ENCODE data around the gene TAPBPL. TPM values are rescaled to one million over a fixed set of nuclear protein-coding genes. Genes with fewer than 3 reads are reported as not detected.
A peak's percentile ranks its signal among the peaks of the same experiment; 100 is the strongest.

TAPBPL gene
- total RNA-seq, 1 donor from 2014 or later = 4.2 TPM

DNA sequence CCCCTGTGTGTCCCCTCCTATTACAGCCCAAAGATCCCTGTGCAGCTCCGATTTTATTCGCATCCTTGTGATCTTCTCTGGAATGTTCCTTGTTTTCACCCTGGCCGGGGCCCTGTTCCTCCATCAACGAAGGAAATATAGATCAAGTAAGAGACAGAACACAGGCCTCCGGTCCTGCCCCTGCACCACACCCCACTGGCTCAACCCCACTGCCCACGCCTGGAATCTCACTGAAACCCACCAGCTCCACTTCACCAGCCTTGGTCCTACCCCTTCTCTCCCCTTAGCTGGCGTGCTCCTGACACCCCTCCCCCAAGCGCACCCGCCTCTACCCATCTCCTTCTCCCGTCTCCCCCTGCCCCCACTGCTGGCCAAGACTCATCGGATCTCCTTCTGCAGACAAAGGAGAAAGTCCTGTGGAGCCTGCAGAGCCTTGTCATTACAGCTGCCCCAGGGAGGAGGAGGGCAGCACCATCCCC is 934 bp upstream of the TAPBPL start:
- H3K4me1 ChIP-seq (ENCODE audit: control insufficient read depth in 3 of 3, insufficient read depth in 3 of 3, low read length in 3 of 3) = peaks cover 26 to 37% (median 29%) of the 10 kb centered on the region in 3 donors
- peaks cover 19 to 32% (median 21%) of the 10 kb centered on the region in 3 donors for H3K36me3 ChIP-seq (ENCODE audit: control insufficient read depth in 3 of 3, insufficient read depth in 3 of 3, low read length in 3 of 3)
- H3K4me3 ChIP-seq (ENCODE audit: low read length in 3 of 3) = peak overlapping the region; percentile 90 to 99 (median 97)
- no peaks in the 10 kb centered on the region for H3K9me3 ChIP-seq (ENCODE audit: control insufficient read depth in 3 of 3, low read length in 3 of 3)
- no peaks in the 10 kb centered on the region for H3K27me3 ChIP-seq (ENCODE audit: control insufficient read depth in 3 of 3, insufficient read depth in 3 of 3, low read length in 3 of 3)
- peak overlapping the region; percentile 96 for H3K27ac ChIP-seq (ENCODE audit: low read depth, low read length)
- H3K9ac ChIP-seq (ENCODE audit: low read depth in 1 of 3, low read length in 3 of 3) = peak overlapping the region; percentile 94 to 99 (median 94)

GRCh38 chr12:6452245-6452943 is 552 bp downstream of the TAPBPL start:
- no peaks in the 10 kb centered on the region for H3K27me3 ChIP-seq (ENCODE audit: control insufficient read depth in 3 of 3, insufficient read depth in 3 of 3, low read length in 3 of 3)
- peaks cover 26 to 37% (median 29%) of the 10 kb centered on the region in 3 donors for H3K4me1 ChIP-seq (ENCODE audit: control insufficient read depth in 3 of 3, insufficient read depth in 3 of 3, low read length in 3 of 3)
- H3K27ac ChIP-seq (ENCODE audit: low read depth, low read length) = peak overlapping the region; percentile 96
- peak overlapping the region; percentile 94 to 99 (median 94) for H3K9ac ChIP-seq (ENCODE audit: low read depth in 1 of 3, low read length in 3 of 3)
- peaks cover 21 to 36% (median 25%) of the 10 kb centered on the region in 3 donors for H3K36me3 ChIP-seq (ENCODE audit: control insufficient read depth in 3 of 3, insufficient read depth in 3 of 3, low read length in 3 of 3)
- peak overlapping the region; percentile 90 to 99 (median 97) for H3K4me3 ChIP-seq (ENCODE audit: low read length in 3 of 3)
- no peaks in the 10 kb centered on the region for H3K9me3 ChIP-seq (ENCODE audit: control insufficient read depth in 3 of 3, low read length in 3 of 3)

DNA sequence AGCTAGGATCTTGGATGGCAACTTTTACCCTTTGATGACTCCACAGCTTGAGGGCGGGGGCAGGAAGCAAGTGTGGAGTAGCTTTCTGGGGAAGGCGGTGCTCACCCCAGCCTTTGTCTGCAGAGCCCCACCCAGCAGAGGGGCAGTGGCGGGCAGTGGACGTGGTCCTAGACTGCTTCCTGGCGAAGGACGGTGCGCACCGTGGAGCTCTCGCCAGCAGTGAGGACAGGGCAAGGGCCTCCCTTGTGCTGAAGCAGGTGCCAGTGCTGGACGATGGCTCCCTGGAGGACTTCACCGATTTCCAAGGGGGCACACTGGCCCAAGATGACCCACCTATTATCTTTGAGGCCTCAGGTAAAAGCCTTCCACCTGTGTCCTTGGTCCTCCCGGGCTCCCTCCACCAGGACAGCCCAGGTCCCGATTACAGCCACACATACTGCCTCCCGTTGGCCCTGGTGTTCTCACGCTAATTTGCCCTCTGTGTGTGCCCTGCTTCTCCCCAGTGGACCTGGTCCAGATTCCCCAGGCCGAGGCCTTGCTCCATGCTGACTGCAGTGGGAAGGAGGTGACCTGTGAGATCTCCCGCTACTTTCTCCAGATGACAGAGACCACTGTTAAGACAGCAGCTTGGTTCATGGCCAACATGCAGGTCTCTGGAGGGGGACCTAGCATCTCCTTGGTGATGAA is 1.2 kb downstream of the TAPBPL start:
- Histone ChIP-seq H3K4me1 (ENCODE audit: control insufficient read depth in 3 of 3, insufficient read depth in 3 of 3, low read length in 3 of 3) (peaks cover 26 to 37% (median 29%) of the 10 kb centered on the region in 3 donors), H3K9ac (ENCODE audit: low read depth in 1 of 3, low read length in 3 of 3) (peak overlapping the region; percentile 94 to 99 (median 94)), H3K9me3 (ENCODE audit: control insufficient read depth in 3 of 3, low read length in 3 of 3) (no peaks in the 10 kb centered on the region), H3K27me3 (ENCODE audit: control insufficient read depth in 3 of 3, insufficient read depth in 3 of 3, low read length in 3 of 3) (no peaks in the 10 kb centered on the region), H3K36me3 (ENCODE audit: control insufficient read depth in 3 of 3, insufficient read depth in 3 of 3, low read length in 3 of 3) (peaks cover 24 to 38% (median 28%) of the 10 kb centered on the region in 3 donors), H3K4me3 (ENCODE audit: low read length in 3 of 3) (peak overlapping the region; percentile 90 to 99 (median 97)), H3K27ac (ENCODE audit: low read depth, low read length) (peak overlapping the region; percentile 96)

GRCh38 chr12:6457220-6457945 is 5.5 kb downstream of the TAPBPL start:
- no peak overlapping the region for H3K4me3 ChIP-seq (ENCODE audit: low read length in 3 of 3)
- no peak overlapping the region for H3K9ac ChIP-seq (ENCODE audit: low read depth in 1 of 3, low read length in 3 of 3)
- H3K27me3 ChIP-seq (ENCODE audit: control insufficient read depth in 3 of 3, insufficient read depth in 3 of 3, low read length in 3 of 3) = no peaks in the 10 kb centered on the region
- no peak overlapping the region for H3K27ac ChIP-seq (ENCODE audit: low read depth, low read length)
- no peaks in the 10 kb centered on the region for H3K9me3 ChIP-seq (ENCODE audit: control insufficient read depth in 3 of 3, low read length in 3 of 3)
- peaks cover 55 to 71% (median 56%) of the 10 kb centered on the region in 3 donors for H3K36me3 ChIP-seq (ENCODE audit: control insufficient read depth in 3 of 3, insufficient read depth in 3 of 3, low read length in 3 of 3)
- H3K4me1 ChIP-seq (ENCODE audit: control insufficient read depth in 3 of 3, insufficient read depth in 3 of 3, low read length in 3 of 3) = peaks cover 18 to 29% (median 26%) of the 10 kb centered on the region in 3 donors

DNA sequence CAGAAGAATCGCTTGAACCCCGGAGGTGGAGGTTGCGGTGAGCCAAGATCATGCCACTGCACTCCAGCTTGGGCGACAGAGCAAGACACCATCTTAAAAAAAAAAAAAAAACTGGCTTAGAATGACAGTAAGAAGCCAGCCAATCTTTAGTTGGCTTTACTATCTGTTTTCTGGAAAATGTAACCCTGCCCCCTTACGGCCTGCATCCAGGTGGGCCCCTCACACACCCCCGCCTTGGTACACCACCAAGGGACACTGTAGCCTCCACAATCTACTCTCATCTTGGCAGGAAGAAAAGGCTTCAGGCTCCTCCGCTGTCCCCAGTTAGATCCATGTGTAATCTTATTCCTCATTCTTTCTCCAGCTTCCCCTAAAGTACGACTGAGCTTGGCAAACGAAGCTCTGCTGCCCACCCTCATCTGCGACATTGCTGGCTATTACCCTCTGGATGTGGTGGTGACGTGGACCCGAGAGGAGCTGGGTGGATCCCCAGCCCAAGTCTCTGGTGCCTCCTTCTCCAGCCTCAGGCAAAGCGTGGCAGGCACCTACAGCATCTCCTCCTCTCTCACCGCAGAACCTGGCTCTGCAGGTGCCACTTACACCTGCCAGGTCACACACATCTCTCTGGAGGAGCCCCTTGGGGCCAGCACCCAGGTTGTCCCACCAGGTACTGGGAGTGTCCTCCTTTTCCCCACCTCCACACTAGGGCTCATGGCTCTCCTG is 6.6 kb downstream of the TAPBPL start:
- Histone ChIP-seq H3K4me3 (ENCODE audit: low read length in 3 of 3) (no peak overlapping the region), H3K36me3 (ENCODE audit: control insufficient read depth in 3 of 3, insufficient read depth in 3 of 3, low read length in 3 of 3) (peaks cover 62 to 78% (median 65%) of the 10 kb centered on the region in 3 donors), H3K27ac (ENCODE audit: low read depth, low read length) (no peak overlapping the region), H3K27me3 (ENCODE audit: control insufficient read depth in 3 of 3, insufficient read depth in 3 of 3, low read length in 3 of 3) (no peaks in the 10 kb centered on the region), H3K9me3 (ENCODE audit: control insufficient read depth in 3 of 3, low read length in 3 of 3) (no peaks in the 10 kb centered on the region), H3K4me1 (ENCODE audit: control insufficient read depth in 3 of 3, insufficient read depth in 3 of 3, low read length in 3 of 3) (peaks cover 7 to 21% (median 17%) of the 10 kb centered on the region in 3 donors), H3K9ac (ENCODE audit: low read depth in 1 of 3, low read length in 3 of 3) (no peak overlapping the region)

GRCh38 chr12:6459004-6459337 is 7.1 kb downstream of the TAPBPL start:
- Histone ChIP-seq H3K27ac (ENCODE audit: low read depth, low read length) (no peak overlapping the region), H3K36me3 (ENCODE audit: control insufficient read depth in 3 of 3, insufficient read depth in 3 of 3, low read length in 3 of 3) (peaks cover 61 to 75% (median 69%) of the 10 kb centered on the region in 3 donors), H3K27me3 (ENCODE audit: control insufficient read depth in 3 of 3, insufficient read depth in 3 of 3, low read length in 3 of 3) (no peaks in the 10 kb centered on the region), H3K9ac (ENCODE audit: low read depth in 1 of 3, low read length in 3 of 3) (no peak overlapping the region), H3K4me1 (ENCODE audit: control insufficient read depth in 3 of 3, insufficient read depth in 3 of 3, low read length in 3 of 3) (peaks cover 6 to 20% (median 16%) of the 10 kb centered on the region in 3 donors), H3K4me3 (ENCODE audit: low read length in 3 of 3) (no peak overlapping the region), H3K9me3 (ENCODE audit: control insufficient read depth in 3 of 3, low read length in 3 of 3) (no peaks in the 10 kb centered on the region)

GRCh38 chr12:6460751-6461371 is 9.0 kb downstream of the TAPBPL start:
- Histone ChIP-seq H3K9ac (ENCODE audit: low read depth in 1 of 3, low read length in 3 of 3) (peak overlapping the region in 2 of 3 donors; percentile 30 to 46), H3K27ac (ENCODE audit: low read depth, low read length) (peak overlapping the region; percentile 60), H3K4me3 (ENCODE audit: low read length in 3 of 3) (no peak overlapping the region), H3K27me3 (ENCODE audit: control insufficient read depth in 3 of 3, insufficient read depth in 3 of 3, low read length in 3 of 3) (no peaks in the 10 kb centered on the region), H3K36me3 (ENCODE audit: control insufficient read depth in 3 of 3, insufficient read depth in 3 of 3, low read length in 3 of 3) (peaks cover 67 to 77% (median 75%) of the 10 kb centered on the region in 3 donors), H3K4me1 (ENCODE audit: control insufficient read depth in 3 of 3, insufficient read depth in 3 of 3, low read length in 3 of 3) (peaks cover 6 to 20% (median 16%) of the 10 kb centered on the region in 3 donors), H3K9me3 (ENCODE audit: control insufficient read depth in 3 of 3, low read length in 3 of 3) (no peaks in the 10 kb centered on the region)

DNA sequence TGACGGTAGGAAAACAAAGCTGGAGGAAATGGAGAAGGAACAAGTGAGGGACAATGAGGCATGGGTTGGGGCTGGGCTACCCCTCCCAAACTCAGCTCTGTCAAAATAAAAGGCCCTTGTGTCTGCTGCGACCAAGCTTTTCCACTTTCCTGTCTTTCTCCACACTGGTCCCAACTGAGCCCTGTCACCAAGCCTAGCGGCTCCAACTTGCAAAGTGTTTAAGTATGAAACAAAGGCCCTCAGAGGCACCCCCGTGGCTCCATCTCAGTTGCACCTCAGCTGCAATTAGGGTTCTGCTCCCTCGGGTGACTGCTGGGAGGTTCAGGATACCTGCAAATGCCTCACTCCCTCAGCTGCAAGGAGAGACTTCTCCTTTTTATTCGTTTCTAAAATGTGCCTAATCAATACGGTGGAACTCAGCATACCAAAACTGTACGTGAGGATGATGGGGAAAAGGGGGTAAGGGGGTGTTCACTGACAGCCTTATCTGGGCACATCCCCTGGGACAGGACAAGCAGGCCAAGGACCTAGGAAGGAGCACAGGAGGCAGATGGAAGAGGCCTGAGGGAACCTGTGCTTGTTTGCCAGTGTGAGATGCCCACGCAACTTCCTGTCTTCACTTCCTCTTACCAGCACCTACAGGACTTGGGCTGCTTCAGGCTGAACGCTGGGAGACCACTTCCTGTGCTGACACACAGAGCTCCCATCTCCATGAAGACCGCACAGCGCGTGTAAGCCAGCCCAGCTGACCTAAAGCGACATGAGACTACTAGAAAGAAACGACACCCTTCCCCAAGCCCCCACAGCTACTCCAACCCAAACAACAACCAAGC is 9.8 kb downstream of the TAPBPL start:
- Histone ChIP-seq H3K36me3 (ENCODE audit: control insufficient read depth in 3 of 3, insufficient read depth in 3 of 3, low read length in 3 of 3) (peaks cover 73 to 82% (median 78%) of the 10 kb centered on the region in 3 donors), H3K9me3 (ENCODE audit: control insufficient read depth in 3 of 3, low read length in 3 of 3) (no peaks in the 10 kb centered on the region), H3K9ac (ENCODE audit: low read depth in 1 of 3, low read length in 3 of 3) (peak overlapping the region; percentile 14 to 46 (median 30)), H3K4me1 (ENCODE audit: control insufficient read depth in 3 of 3, insufficient read depth in 3 of 3, low read length in 3 of 3) (peaks cover 6 to 20% (median 16%) of the 10 kb centered on the region in 3 donors), H3K27me3 (ENCODE audit: control insufficient read depth in 3 of 3, insufficient read depth in 3 of 3, low read length in 3 of 3) (no peaks in the 10 kb centered on the region), H3K27ac (ENCODE audit: low read depth, low read length) (peak overlapping the region; percentile 60), H3K4me3 (ENCODE audit: low read length in 3 of 3) (no peak overlapping the region)

All from skeletal muscle tissue (tissue), 4 donors.